Neural progenitor cell (in vitro differentiated cells): ENCODE results near the gene SEC16A.

Source experiments
- CTCF ChIP-seq: fragments of 200-600 bp; sonication (generic); IDR thresholded peaks from 2 replicates; pipeline ENCODE4 v1.5.1; 2017; ENCODE audit warnings: antibody characterized with exemption, mild to moderate bottlenecking
- EZH2 ChIP-seq: fragments of 200-600 bp; sonication (generic); IDR thresholded peaks from 2 replicates; pipeline ENCODE4 v1.6.1; 2017; ENCODE audit warnings: antibody characterized with exemption, mild to moderate bottlenecking, moderate library complexity
- EZH2phosphoT487 ChIP-seq: fragments of 200-600 bp; sonication (generic); IDR thresholded peaks from 2 replicates; pipeline ENCODE4 v1.6.1; 2017; ENCODE audit warnings: antibody characterized with exemption

DNA sequence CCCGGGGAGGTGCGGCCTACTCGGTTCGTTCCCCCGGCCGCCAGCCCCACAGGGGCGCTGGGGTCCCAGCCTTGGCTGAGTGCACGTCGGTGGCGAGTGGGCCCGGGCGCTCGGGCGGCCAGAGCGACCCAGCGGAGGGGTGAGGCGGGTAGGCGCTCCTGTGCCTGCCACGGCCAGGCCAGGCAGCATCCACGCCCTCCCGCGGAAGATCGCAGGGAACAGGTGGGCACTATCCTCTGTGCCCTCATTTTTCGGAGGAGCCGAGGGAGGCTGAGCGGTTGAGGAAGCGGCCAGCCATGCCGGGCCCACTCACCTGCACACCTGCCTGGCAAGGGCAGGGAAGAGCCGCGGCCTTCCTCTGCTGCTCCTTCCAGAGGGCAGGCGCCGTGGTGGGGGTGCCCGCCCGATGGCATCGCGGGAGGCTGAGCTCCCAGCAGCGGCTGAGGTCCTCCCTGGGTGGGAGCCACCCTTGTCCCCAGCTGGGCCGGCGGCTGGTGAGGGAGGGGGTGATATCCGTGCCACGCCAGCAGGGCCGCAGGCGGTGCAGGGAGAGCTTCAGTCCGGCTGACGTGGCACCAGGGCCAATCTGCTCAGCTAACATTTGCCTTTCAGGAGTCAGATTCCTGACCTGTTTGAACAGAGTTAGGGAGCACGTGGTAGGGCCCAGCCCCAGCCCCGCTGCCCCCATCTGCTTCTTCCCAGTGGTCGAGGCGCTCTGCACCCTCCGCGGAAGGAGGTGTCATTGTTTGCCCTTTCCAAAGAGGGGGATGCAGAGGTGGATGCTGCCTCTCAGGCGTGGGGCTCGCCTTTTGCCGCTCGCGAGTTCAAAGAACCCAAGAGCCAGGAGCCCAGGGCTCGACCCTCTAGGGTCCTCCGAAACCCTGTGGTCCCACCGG, 1.6 kb upstream of the SEC16A start:
- TF ChIP-seq EZH2 = no peak
- no peak for TF ChIP-seq CTCF
- no peak for TF ChIP-seq EZH2phosphoT487
